ENCODE results near the gene ABLIM3.
A peak's percentile ranks its signal among the peaks of the same experiment; 100 is the strongest.

The ABLIM3 gene

GRCh38 chr5:149166128-149166527 is 24.8 kb downstream of the ABLIM3 start:
- TF ChIP-seq CTCF (IDR thresholded peaks at IDR 0.05; ENCODE audit: poor library complexity, severe bottlenecking), result no peak
- no peak overlapping the region for H3K4me3 ChIP-seq (ENCODE audit: severe bottlenecking)

GRCh38 chr5:149166591-149167100 is 25.4 kb downstream of the ABLIM3 start:
- no peaks in the 10 kb centered on the region for H3K27me3 ChIP-seq (ENCODE audit: insufficient read depth, poor library complexity, severe bottlenecking)
- DNase-seq (ENCODE audit: low spot score) (no peak), ATAC-seq (ENCODE audit: low read depth) (no peak)
- no peak overlapping the region for H3K4me3 ChIP-seq (ENCODE audit: severe bottlenecking)
- H3K36me3 ChIP-seq (ENCODE audit: low read depth), result no peaks in the 10 kb centered on the region
- H3K9me3 ChIP-seq (ENCODE audit: severe bottlenecking), result no peaks in the 10 kb centered on the region
- TF ChIP-seq CTCF (IDR thresholded peaks at IDR 0.05; ENCODE audit: poor library complexity, severe bottlenecking), result no peak
- H3K27ac ChIP-seq (ENCODE audit: poor library complexity, severe bottlenecking), result no peak overlapping the region
- peaks cover 15% of the 10 kb centered on the region for H3K4me1 ChIP-seq (ENCODE audit: insufficient read depth, poor library complexity, severe bottlenecking)

More at GRCh38 chr5:149166128-149166527, 24.8 kb downstream of the ABLIM3 start:
- no peaks in the 10 kb centered on the region for H3K27me3 ChIP-seq (ENCODE audit: insufficient read depth, poor library complexity, severe bottlenecking)
- no peak overlapping the region for H3K27ac ChIP-seq (ENCODE audit: poor library complexity, severe bottlenecking)
- no peak for ATAC-seq (ENCODE audit: low read depth)
- peaks cover 20% of the 10 kb centered on the region for H3K4me1 ChIP-seq (ENCODE audit: insufficient read depth, poor library complexity, severe bottlenecking)
- no peak for DNase-seq (ENCODE audit: low spot score)
- H3K9me3 ChIP-seq (ENCODE audit: severe bottlenecking), result no peaks in the 10 kb centered on the region
- no peaks in the 10 kb centered on the region for H3K36me3 ChIP-seq (ENCODE audit: low read depth)

- Histone ChIP-seq H3K27me3 (ENCODE audit: insufficient read depth, poor library complexity, severe bottlenecking) (no peaks in the 10 kb centered on the region), H3K9me3 (ENCODE audit: severe bottlenecking) (no peaks in the 10 kb centered on the region), H3K36me3 (ENCODE audit: low read depth) (no peaks in the 10 kb centered on the region), H3K4me3 (ENCODE audit: severe bottlenecking) (no peak overlapping the region), H3K4me1 (ENCODE audit: insufficient read depth, poor library complexity, severe bottlenecking) (peaks cover 10% of the 10 kb centered on the region), H3K27ac (ENCODE audit: poor library complexity, severe bottlenecking) (no peak overlapping the region)
- no peak for TF ChIP-seq CTCF (IDR thresholded peaks at IDR 0.05; ENCODE audit: poor library complexity, severe bottlenecking)
- no peak for ATAC-seq (ENCODE audit: low read depth)
- DNase-seq (ENCODE audit: low spot score), result no peak
Observed at GRCh38 chr5:149168276-149168906, 27.1 kb downstream of the ABLIM3 start.

GRCh38 chr5:149170299-149170698 is 29.0 kb downstream of the ABLIM3 start:
- Histone ChIP-seq H3K9me3 (ENCODE audit: severe bottlenecking) (no peaks in the 10 kb centered on the region), H3K36me3 (ENCODE audit: low read depth) (no peaks in the 10 kb centered on the region), H3K4me1 (ENCODE audit: insufficient read depth, poor library complexity, severe bottlenecking) (peaks cover 16% of the 10 kb centered on the region), H3K27ac (ENCODE audit: poor library complexity, severe bottlenecking) (no peak overlapping the region), H3K27me3 (ENCODE audit: insufficient read depth, poor library complexity, severe bottlenecking) (no peaks in the 10 kb centered on the region), H3K4me3 (ENCODE audit: severe bottlenecking) (no peak overlapping the region)
- ATAC-seq (ENCODE audit: low read depth), result no peak
- DNase-seq (ENCODE audit: low spot score), result no peak
- TF ChIP-seq CTCF (IDR thresholded peaks at IDR 0.05; ENCODE audit: poor library complexity, severe bottlenecking), result no peak

- Histone ChIP-seq H3K4me3 (ENCODE audit: severe bottlenecking) (no peak overlapping the region), H3K36me3 (ENCODE audit: low read depth) (no peaks in the 10 kb centered on the region; the same call in 1 of the 2 replicates), H3K27ac (ENCODE audit: poor library complexity, severe bottlenecking) (peak overlapping the region; percentile 25), H3K9me3 (ENCODE audit: severe bottlenecking) (no peaks in the 10 kb centered on the region), H3K27me3 (ENCODE audit: insufficient read depth, poor library complexity, severe bottlenecking) (no peaks in the 10 kb centered on the region), H3K4me1 (ENCODE audit: insufficient read depth, poor library complexity, severe bottlenecking) (peaks cover 16% of the 10 kb centered on the region)
- TF ChIP-seq CTCF (IDR thresholded peaks at IDR 0.05; ENCODE audit: poor library complexity, severe bottlenecking), result no peak
- ATAC-seq (ENCODE audit: low read depth) (peak; percentile 47; the same call in 2 of the 3 replicates), DNase-seq (ENCODE audit: low spot score) (no peak)
Observed at GRCh38 chr5:149172261-149172660, 31.0 kb downstream of the ABLIM3 start.
